Immature natural killer cell (primary cell): Measurements from ENCODE around the gene TGM3. TPM values are rescaled to one million over a fixed set of nuclear protein-coding genes. Genes with fewer than 3 reads are reported as not detected.
"Not testable (repeated sequence)": the region's sequence is repeated elsewhere in the genome, so short reads cannot be mapped to it uniquely, and the experiment has no call there.

Experiments used
- DNase-seq, 3 donors: peaks; one replicate each; pipeline ENCODE4 v3.0.0; 2022; ENCODE audit warnings: mixed read lengths in 1 of 3
- H3K27ac Mint-ChIP-seq, 6 donors: one replicate each; pipeline ENCODE4 v1.8.0; 2020; ENCODE audit warnings: mixed read lengths in 6 of 6, mild to moderate bottlenecking in 5 of 6, inconsistent platforms in 4 of 6, moderate library complexity in 3 of 6
- H3K27me3 Mint-ChIP-seq, 3 donors: one replicate each; pipeline ENCODE4 v1.8.0; 2020 to 2021; ENCODE audit warnings: low read depth in 3 of 3, mild to moderate bottlenecking in 3 of 3, mixed read lengths in 3 of 3, moderate library complexity in 3 of 3, inconsistent platforms in 1 of 3
- H3K36me3 Mint-ChIP-seq, 3 donors: one replicate each; pipeline ENCODE4 v1.8.0; 2020; ENCODE audit warnings: mixed read lengths in 3 of 3, inconsistent platforms in 2 of 3, mild to moderate bottlenecking in 2 of 3
- H3K4me1 Mint-ChIP-seq, 2 donors: one replicate each; pipeline ENCODE4 v1.8.0; 2020; ENCODE audit warnings: inconsistent platforms in 2 of 2, mild to moderate bottlenecking in 2 of 2, mixed read lengths in 2 of 2, moderate library complexity in 1 of 2
- H3K4me3 Mint-ChIP-seq, 5 donors: one replicate each; pipeline ENCODE4 v1.8.0; 2020; ENCODE audit warnings: mild to moderate bottlenecking in 5 of 5, mixed read lengths in 5 of 5, inconsistent platforms in 3 of 5, moderate library complexity in 3 of 5
- H3K9me3 Mint-ChIP-seq, 6 donors: one replicate each; pipeline ENCODE4 v1.8.0; 2020; ENCODE audit warnings: mild to moderate bottlenecking in 6 of 6, mixed read lengths in 6 of 6, inconsistent platforms in 4 of 6, moderate library complexity in 3 of 6
- polyA plus RNA-seq, 3 donors: library from polyadenylated mRNA; unstranded; fragments of 300-500 nt; fragmentation: Illumina TruSeq; gene quantifications; one replicate each; pipeline ENCODE4 v1.2.3, GENCODE V29; 2021

TGM3 gene
- polyA plus RNA-seq, 3 donors from 2014 or later = not detected

DNA sequence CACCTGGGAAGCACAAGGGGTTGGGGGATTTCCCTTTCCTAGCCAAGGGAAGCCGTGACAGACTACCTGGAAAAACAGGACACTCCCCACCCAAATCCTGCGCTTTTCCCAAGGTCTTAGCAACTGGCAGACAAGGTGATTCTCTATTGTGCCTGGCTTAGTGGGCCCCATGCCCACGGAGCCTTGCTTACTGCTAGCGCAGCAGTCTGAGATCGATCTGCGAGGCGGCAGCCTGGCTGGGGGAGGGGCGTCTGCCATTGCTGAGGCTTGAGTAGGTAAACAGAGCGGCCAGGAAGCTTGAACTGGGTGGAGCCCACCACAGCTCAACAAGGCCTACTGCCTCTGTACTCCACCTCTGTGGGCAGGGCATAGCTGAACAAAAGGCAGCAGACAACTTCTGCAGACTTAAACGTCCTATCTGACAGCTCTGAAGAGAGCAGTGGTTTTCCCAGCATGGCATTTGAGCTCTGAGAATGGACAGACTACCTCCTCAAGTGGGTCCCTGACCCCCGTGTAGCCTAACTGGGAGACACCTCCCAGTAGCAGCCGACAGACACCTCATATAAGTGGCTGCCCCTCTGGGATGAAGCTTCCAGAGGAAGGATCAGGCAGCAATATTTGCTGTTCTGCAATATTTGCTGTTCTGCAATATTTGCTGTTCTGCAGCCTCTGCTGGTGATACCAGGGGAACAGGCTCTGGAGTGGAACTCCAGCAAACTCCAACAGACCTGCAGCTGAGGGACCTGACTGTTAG, 31.0 kb upstream of the TGM3 start:
- not testable (repeated sequence) for DNase-seq, H3K4me3 Mint-ChIP-seq, H3K4me1 Mint-ChIP-seq, H3K27ac Mint-ChIP-seq, H3K36me3 Mint-ChIP-seq, H3K9me3 Mint-ChIP-seq
- H3K27me3 Mint-ChIP-seq = peaks cover 5 to 15% (median 13%) of the 10 kb centered on the region in 3 donors

DNA sequence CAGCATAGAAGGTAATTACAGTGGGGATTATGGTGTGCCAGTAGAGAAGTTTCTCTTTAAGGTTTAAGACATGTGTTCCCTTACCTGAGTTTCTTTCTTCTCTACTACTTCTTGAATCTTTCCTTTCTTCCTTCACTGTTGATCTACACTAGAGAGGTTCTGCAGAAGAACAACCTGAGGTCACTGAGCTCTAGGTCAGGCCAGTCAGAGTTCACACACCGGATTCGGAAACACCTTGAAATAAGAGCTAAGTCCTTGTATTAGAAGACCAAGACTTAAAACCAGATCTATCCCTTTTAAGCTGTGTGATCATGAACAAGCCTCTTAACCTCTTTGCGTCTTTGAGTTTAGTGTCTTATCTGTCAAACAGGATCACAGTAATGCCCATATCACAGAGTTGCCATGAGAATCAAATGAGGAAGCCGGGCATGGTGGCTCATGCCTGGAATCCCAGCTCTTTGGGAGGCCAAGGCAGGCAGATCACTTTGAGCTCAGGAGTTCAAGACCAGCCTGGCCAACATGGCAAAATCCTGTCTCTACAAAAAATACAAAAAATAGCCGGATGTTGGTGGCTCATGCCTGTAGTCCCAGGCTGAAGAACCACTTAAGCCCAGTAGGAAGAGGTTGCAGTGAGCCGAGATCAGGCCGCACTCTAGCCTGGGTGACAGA, 22.0 kb upstream of the TGM3 start:
- no peak for DNase-seq
- Mint-ChIP-seq H3K27me3 (peaks cover 2 to 9% (median 2%) of the 10 kb centered on the region in 3 donors), H3K27ac (no peak overlapping the region), H3K4me1 (no peaks in the 10 kb centered on the region), H3K36me3 (no peaks in the 10 kb centered on the region), H3K9me3 (peaks cover 0 to 2% (median 0%) of the 10 kb centered on the region in 6 donors), H3K4me3 (no peak overlapping the region)

DNA sequence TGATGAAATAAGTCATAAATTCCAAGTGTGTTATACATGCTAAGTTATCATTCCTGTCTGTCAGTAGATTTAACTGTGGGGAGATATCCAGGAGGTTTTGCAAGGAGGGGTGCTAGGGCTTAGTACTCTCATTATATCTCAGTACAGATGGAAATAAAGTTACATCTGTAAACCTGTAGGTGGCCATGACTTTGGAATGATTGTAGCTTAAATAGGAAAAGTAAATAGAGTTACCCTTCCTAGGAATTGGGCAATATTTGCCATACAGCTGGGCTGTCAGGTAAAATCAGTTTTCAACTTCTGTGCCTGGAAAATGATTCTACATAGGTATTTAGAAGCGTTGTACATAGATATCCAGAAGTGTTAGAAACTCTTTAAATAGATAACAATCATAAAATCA, 19.8 kb upstream of the TGM3 start:
- DNase-seq = no peak

DNA sequence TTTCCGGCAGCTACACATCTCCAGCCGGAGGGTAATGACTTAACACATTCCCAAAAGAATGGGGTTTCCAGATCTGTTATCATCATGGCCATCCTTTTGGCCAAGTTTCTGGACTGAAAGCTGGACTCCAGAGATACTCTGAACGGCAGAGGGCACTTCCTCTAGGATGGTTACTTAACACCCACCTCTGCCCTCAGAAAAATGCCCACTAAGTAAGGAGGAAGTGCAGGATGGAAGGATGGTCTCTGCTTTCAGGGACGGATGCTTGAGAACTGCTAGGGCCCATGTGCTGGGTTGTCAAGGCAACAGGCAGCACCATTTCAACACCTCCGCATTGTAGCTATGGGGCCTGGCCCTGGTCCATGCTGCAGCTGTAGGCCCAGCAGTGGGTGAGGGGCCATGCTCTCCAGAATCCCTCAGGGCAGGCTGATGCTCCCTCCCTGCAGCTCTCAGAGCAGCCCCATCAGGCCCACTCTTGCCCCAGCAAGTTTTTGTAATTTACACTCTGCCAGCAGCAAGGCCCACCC, 16.5 kb upstream of the TGM3 start:
- no peaks in the 10 kb centered on the region for H3K36me3 Mint-ChIP-seq
- H3K4me3 Mint-ChIP-seq = no peak overlapping the region
- DNase-seq = no peak
- no peak overlapping the region for H3K27ac Mint-ChIP-seq
- peaks cover 0 to 8% (median 0%) of the 10 kb centered on the region in 3 donors for H3K27me3 Mint-ChIP-seq
- no peaks in the 10 kb centered on the region for H3K9me3 Mint-ChIP-seq
- H3K4me1 Mint-ChIP-seq = no peaks in the 10 kb centered on the region

More for the DNA sequence above, 19.8 kb upstream of the TGM3 start:
- no peaks in the 10 kb centered on the region for H3K4me1 Mint-ChIP-seq
- H3K36me3 Mint-ChIP-seq = no peaks in the 10 kb centered on the region
- H3K27ac Mint-ChIP-seq = no peak overlapping the region
- H3K9me3 Mint-ChIP-seq = no peaks in the 10 kb centered on the region
- no peak overlapping the region for H3K4me3 Mint-ChIP-seq
- H3K27me3 Mint-ChIP-seq = peaks cover 0 to 5% (median 2%) of the 10 kb centered on the region in 3 donors

DNA sequence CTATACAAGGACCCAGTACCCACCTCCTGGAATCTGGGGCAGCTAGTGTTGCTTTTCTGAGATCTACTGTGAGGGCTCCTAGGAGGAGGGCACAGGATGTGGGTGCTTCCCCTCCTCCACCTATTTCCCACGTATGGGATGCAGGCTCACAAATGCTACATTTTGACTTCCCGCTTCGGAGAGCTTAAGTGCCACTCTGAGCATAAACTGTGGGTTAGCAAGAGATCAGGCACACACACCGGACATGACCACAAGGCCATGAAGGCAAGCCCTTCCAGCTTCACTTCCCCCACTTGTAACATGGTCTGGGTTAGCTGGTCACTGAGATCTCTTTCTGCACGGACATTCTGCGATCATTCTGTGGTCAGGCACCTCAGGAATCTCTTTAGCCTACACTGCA, 15.7 kb upstream of the TGM3 start:
- H3K9me3 Mint-ChIP-seq = no peaks in the 10 kb centered on the region
- H3K27ac Mint-ChIP-seq = no peak overlapping the region
- no peaks in the 10 kb centered on the region for H3K4me1 Mint-ChIP-seq
- H3K27me3 Mint-ChIP-seq = peaks cover 0 to 8% (median 0%) of the 10 kb centered on the region in 3 donors
- DNase-seq = no peak
- H3K36me3 Mint-ChIP-seq = no peaks in the 10 kb centered on the region
- no peak overlapping the region for H3K4me3 Mint-ChIP-seq

DNA sequence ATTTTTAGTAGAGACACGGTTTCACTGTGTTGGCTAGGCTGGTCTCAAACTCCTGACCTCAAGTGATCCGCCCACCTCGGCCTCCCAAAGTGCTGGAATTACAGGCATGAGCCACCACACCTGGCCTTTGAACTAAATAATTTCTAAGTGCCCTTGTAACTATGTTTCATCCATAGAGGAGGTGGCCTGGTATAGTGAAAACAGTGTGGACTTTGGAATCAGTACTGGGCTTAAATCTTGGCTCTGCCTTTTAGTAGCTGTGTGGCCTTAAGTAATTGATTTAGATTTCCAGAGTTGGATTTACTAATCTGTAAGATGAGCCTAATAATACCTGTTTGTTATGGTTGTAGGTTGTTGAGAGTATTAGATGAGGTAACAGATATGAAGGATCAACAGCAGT, 14.2 kb upstream of the TGM3 start:
- Mint-ChIP-seq H3K27ac (no peak overlapping the region), H3K4me3 (no peak overlapping the region)
- DNase-seq = no peak

DNA sequence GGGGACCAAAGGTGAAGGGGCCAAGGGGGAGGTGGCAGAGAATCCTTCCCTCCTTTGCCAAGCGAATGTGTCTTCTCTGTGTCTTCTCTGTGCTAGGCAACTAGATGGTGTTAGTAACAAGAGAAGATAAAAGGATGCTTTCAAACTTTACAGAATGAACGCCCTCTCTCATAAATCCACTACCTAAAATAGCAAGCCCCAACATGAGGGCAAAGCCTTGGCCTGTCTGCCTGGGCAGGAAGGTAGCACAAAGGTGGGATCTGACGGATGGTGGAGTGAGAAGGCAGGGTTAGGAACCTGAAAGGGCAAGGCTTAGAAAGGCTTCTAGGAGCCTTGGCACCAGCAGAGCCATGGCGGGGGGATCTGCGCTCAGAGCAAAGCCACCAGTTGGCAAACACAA, 13.6 kb upstream of the TGM3 start:
- no peaks in the 10 kb centered on the region for H3K4me1 Mint-ChIP-seq
- H3K27ac Mint-ChIP-seq = no peak overlapping the region
- peaks cover 0 to 8% (median 3%) of the 10 kb centered on the region in 3 donors for H3K27me3 Mint-ChIP-seq

More for the DNA sequence above, 14.2 kb upstream of the TGM3 start:
- Mint-ChIP-seq H3K36me3 (no peaks in the 10 kb centered on the region), H3K4me1 (no peaks in the 10 kb centered on the region), H3K27me3 (peaks cover 0 to 8% (median 3%) of the 10 kb centered on the region in 3 donors), H3K9me3 (no peaks in the 10 kb centered on the region)

DNA sequence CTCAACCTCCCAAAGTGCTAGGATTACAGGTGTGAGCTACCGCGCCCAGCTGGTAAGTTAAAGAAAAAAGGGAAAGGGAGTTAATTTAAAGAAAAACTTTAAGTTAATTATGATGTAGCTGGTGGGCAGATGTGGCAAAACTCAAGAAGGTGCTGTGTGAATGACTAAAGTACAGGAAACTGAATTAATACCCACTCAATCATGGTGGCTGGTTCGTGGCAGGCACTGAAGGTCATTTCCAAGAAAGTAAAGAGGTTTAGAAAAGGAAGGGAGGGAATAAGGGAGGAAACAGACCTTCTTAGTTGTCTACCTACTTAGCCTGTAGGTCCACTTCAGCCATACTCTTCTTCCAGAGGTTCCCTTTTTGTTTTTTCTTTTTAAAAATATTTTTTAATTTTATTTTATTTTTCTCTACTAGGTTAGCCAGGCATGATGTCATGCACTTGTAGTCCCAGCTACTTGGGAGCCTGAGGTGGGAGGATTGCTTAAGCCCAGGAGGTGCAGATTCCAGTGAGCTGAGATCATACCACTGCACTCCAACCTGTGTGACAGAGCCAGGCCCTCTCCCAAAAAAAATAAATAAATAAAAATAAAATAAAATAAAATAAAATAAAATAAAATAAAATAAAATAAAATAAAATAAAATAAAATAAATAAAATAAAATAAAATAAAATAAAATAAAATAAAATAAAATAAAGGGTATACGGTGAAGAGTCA, 11.9 kb upstream of the TGM3 start:
- Mint-ChIP-seq H3K4me1 (no peaks in the 10 kb centered on the region), H3K27me3 (peaks cover 0 to 6% (median 6%) of the 10 kb centered on the region in 3 donors), H3K36me3 (no peaks in the 10 kb centered on the region), H3K9me3 (no peaks in the 10 kb centered on the region), H3K27ac (no peak overlapping the region), H3K4me3 (no peak overlapping the region)
- no peak for DNase-seq

More for the DNA sequence above, 13.6 kb upstream of the TGM3 start:
- no peak for DNase-seq
- H3K36me3 Mint-ChIP-seq = no peaks in the 10 kb centered on the region
- H3K9me3 Mint-ChIP-seq = no peaks in the 10 kb centered on the region
- H3K4me3 Mint-ChIP-seq = no peak overlapping the region

DNA sequence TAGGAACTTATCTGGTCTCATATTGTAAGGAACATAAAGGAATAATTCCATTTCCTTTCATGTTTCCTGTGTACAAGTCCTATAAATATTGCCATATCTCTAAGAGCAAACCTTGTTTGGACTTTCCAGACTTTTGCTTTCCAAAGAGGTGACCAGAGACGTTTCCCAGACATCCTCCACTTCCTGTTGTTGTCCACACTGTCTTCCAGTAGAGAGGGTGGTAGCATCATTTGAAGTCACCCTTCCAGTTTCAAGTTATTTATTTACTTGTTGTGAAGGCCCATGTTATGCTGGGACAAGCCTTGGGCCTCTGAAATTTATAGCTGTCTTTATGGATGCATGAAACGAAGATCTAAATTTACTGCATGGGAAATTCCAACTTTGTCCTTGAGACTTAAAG, 10.6 kb upstream of the TGM3 start:
- Mint-ChIP-seq H3K9me3 (no peaks in the 10 kb centered on the region), H3K27ac (no peak overlapping the region), H3K4me3 (no peak overlapping the region), H3K27me3 (peaks cover 0 to 9% (median 6%) of the 10 kb centered on the region in 3 donors), H3K36me3 (no peaks in the 10 kb centered on the region), H3K4me1 (no peaks in the 10 kb centered on the region)
- DNase-seq = no peak

DNA sequence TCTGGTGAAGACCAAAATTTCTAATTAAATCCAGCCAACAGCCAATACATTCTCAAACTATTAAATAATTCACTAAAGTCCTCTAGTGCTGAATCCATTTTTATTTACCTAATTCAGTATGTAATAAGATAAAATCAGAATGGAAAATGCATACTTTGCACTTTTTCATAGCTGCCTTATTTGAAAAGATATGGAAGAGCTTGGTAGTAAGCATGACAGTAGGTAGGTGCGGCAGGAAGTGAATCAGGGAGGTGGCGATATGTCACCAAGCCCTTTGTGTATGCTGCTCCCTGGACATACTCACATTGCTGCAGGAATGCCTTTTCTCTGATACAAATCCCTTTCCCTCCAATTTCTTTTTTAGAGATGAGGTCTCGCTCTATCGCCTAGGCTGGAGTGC, 10.2 kb upstream of the TGM3 start:
- Mint-ChIP-seq H3K27me3 (peaks cover under 1 to 9% (median 6%) of the 10 kb centered on the region in 3 donors), H3K36me3 (no peaks in the 10 kb centered on the region), H3K9me3 (no peaks in the 10 kb centered on the region), H3K27ac (no peak overlapping the region), H3K4me3 (no peak overlapping the region), H3K4me1 (no peaks in the 10 kb centered on the region)
- no peak for DNase-seq

DNA sequence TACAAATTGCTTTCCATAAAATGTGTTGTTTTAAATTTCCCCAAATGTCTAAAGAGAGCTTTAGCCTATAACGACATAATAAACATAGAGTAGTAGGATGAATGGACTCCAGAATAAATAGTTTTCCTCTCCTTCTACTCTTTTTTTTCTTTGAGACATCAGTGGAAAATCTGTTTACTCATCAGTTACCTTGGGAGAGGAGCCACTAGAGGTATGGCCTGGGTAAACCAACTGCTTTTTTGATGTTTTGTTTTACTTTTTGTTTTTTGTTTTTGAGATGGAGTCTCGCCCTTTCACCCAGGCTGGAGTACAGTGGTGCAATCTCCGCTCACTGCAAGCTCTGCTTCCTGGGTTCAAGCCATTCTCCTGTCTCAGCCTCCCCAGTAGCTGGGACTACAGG, 8.3 kb upstream of the TGM3 start:
- Mint-ChIP-seq H3K9me3 (no peaks in the 10 kb centered on the region), H3K27ac (no peak overlapping the region)

DNA sequence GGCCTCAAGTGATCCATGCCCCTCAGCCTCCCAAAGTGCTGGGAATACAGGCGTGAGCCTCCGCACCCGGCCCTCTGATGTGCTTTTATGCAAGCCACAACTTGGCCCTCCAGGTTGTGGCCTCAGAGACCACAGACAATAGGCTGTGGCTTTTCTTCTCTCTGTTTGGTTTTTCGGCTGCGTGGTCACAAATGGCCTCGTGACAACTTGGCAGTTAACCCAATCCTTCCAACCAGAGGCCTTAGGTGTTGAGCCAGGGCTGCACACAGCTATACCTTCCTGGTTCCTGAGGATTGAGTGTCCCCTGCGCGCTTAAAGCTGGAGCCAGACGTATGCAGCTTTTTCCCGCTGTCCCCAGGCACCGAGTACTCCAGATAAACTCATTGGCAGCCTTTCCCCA, 6.3 kb upstream of the TGM3 start:
- Mint-ChIP-seq H3K9me3 (no peaks in the 10 kb centered on the region), H3K27ac (no peak overlapping the region), H3K4me1 (no peaks in the 10 kb centered on the region), H3K27me3 (peaks cover 2 to 6% (median 3%) of the 10 kb centered on the region in 3 donors), H3K36me3 (no peaks in the 10 kb centered on the region), H3K4me3 (no peak overlapping the region)
- DNase-seq = no peak

More for the DNA sequence above, 8.3 kb upstream of the TGM3 start:
- no peak for DNase-seq
- H3K36me3 Mint-ChIP-seq = no peaks in the 10 kb centered on the region
- no peak overlapping the region for H3K4me3 Mint-ChIP-seq
- H3K27me3 Mint-ChIP-seq = peaks cover 2 to 6% (median 6%) of the 10 kb centered on the region in 3 donors
- H3K4me1 Mint-ChIP-seq = no peaks in the 10 kb centered on the region

DNA sequence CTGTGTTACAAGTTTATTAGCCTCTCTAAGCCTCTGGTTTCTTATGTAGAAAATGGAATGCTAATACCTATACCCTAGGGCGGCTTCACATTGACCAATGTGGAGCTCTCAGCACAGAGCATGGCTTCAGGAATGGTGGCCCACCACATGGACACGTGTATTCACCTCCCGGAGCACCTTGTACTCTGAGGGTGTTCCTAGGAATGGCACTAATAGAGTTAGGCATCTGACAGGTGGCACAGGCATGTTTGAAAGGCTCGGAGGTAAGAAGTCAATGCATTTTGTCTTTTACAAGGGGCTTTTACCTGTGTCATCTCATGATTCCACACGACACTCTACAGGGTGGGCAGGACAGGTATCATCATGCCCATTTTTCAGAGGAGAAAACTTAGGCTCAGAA, 5.3 kb upstream of the TGM3 start:
- H3K9me3 Mint-ChIP-seq = no peaks in the 10 kb centered on the region
- H3K27me3 Mint-ChIP-seq = peaks cover 2 to 6% (median 5%) of the 10 kb centered on the region in 3 donors
- H3K27ac Mint-ChIP-seq = no peak overlapping the region
- DNase-seq = no peak
- no peaks in the 10 kb centered on the region for H3K36me3 Mint-ChIP-seq
- no peaks in the 10 kb centered on the region for H3K4me1 Mint-ChIP-seq
- H3K4me3 Mint-ChIP-seq = no peak overlapping the region
